Thyroid gland (tissue), 4 donors: Measurements from ENCODE around the gene HCFC1R1.

Experiments
- CTCF ChIP-seq, 6 experiments: fragments of 200-600 bp in 3 of 6; fragments of 450-650 bp in 3 of 6; sonication (generic) in 3 of 6; IDR thresholded peaks; one replicate each; pipeline ENCODE4 v1.5.1; 2016 to 2019; ENCODE audit warnings: antibody characterized with exemption in 6 of 6, mild to moderate bottlenecking in 2 of 6, inconsistent platforms in 1 of 6, moderate library complexity in 1 of 6
- POLR2A ChIP-seq, 2 donors: fragments of 450-650 bp; IDR thresholded peaks; one replicate each; pipeline ENCODE4 v1.6.1; 2017; ENCODE audit warnings: antibody characterized with exemption in 2 of 2, mild to moderate bottlenecking in 2 of 2, moderate library complexity in 1 of 2

- TF ChIP-seq CTCF (IDR thresholded peaks at IDR 0.05) = no peak
- no peak for TF ChIP-seq POLR2A (IDR thresholded peaks at IDR 0.05)
Measured at GRCh38 chr16:3008690-3009037, 15.1 kb downstream of the HCFC1R1 start.
